Endothelial cell of umbilical vein (primary cell): Measurements from ENCODE around the gene DACT1. TPM values are rescaled to one million over a fixed set of nuclear protein-coding genes. Genes with fewer than 3 reads are reported as not detected.

Experiments used
- BruUV-seq: library from RNA; stranded (reverse); fragments of 400-500 nt; replicated peaks from 2 replicates; lab custom pipeline; 2021; lab: Mats Ljungman, UMichigan
- CTCF ChIA-PET: fragments of 300-600, 350-600 bp; sonication (Branson Sonifier 250); formaldehyde crosslinking; loops from one replicate; lab custom pipeline; 2021; ENCODE audit warnings: antibody characterized with exemption, inconsistent platforms; lab: Charles Lee
- POLR2A ChIA-PET: fragments of 300-600, 350-600 bp; sonication (Branson Sonifier 250); formaldehyde crosslinking; loops from one replicate; lab custom pipeline; 2021; ENCODE audit warnings: antibody characterized with exemption, inconsistent platforms; lab: Charles Lee
- DNase-seq: peaks from one replicate; pipeline ENCODE4 v3.0.0-alpha.2; 2011; ENCODE audit warnings: low read depth, low spot score
- FAIRE-seq: peaks from 2 replicates; lab custom pipeline; 2011; peaks lifted over from hg19 to GRCh38; lab: Jason Lieb, UNC
- H2AFZ ChIP-seq: 2 replicates; pipeline ENCODE4 v1.6.0; 2012; ENCODE audit warnings: low read depth, low read length, control low read depth, inconsistent platforms
- H3K27ac ChIP-seq: 2 replicates; pipeline ENCODE4 v1.5.1; 2011; ENCODE audit warnings: low read depth, mild to moderate bottlenecking, control low read depth, low read length, moderate library complexity; ENCODE audit not compliant: insufficient read depth
- H3K27me3 ChIP-seq, 2 experiments: 2 replicates each; pipeline versions ENCODE4 v1.6.0 to v1.6.1; 2011; ENCODE audit warnings: low read length in 2 of 2, mixed read lengths in 1 of 2; ENCODE audit not compliant: control insufficient read depth in 2 of 2, insufficient read depth in 2 of 2
- H3K36me3 ChIP-seq, 2 experiments: 2 replicates in 1 of 2; 3 replicates in 1 of 2; pipeline ENCODE4 v1.5.1; 2011; ENCODE audit warnings: low read length in 2 of 2, mild to moderate bottlenecking in 1 of 2, moderate library complexity in 1 of 2; ENCODE audit not compliant: control insufficient read depth in 2 of 2, insufficient read depth in 2 of 2; ENCODE audit errors: extremely low read depth in 1 of 2
- H3K4me1 ChIP-seq: 3 replicates; pipeline ENCODE4 v1.5.1; 2011; ENCODE audit warnings: mild to moderate bottlenecking, low read length; ENCODE audit not compliant: control insufficient read depth, insufficient read depth; ENCODE audit errors: extremely low read depth
- H3K4me2 ChIP-seq: 2 replicates; pipeline ENCODE4 v1.6.1; 2011; ENCODE audit warnings: low read length, control low read depth, mixed read lengths; ENCODE audit not compliant: insufficient read depth
- H3K4me3 ChIP-seq, 3 experiments: fragments of 200-600 bp in 1 of 3; sonication (generic), shearing (Covaris generic) in 1 of 3; replicated peaks in 1 of 3; 2 replicates each; pipeline ENCODE4 v1.5.1; 2011 to 2016; ENCODE audit warnings: control low read depth in 3 of 3, low read length in 3 of 3, mild to moderate bottlenecking in 2 of 3, inconsistent platforms in 1 of 3, low read depth in 1 of 3, moderate library complexity in 1 of 3; ENCODE audit not compliant: insufficient read depth in 1 of 3
- H3K79me2 ChIP-seq: 2 replicates; pipeline ENCODE4 v1.6.0; 2012; ENCODE audit warnings: low read length, inconsistent platforms; ENCODE audit not compliant: control insufficient read depth, insufficient read depth
- H3K9ac ChIP-seq: replicated peaks from 2 replicates; pipeline ENCODE3; 2011; ENCODE audit warnings: low read length, control low read depth; ENCODE audit not compliant: insufficient read depth; ENCODE audit errors: extremely low read depth
- H3K9me1 ChIP-seq: replicated peaks from 3 replicates; pipeline ENCODE4 v1.6.0; 2011; ENCODE audit warnings: mild to moderate bottlenecking, low read length; ENCODE audit not compliant: control insufficient read depth, insufficient read depth; ENCODE audit errors: extremely low read depth
- H3K9me3 ChIP-seq: replicated peaks from 2 replicates; pipeline ENCODE4 v1.5.1; 2012; ENCODE audit warnings: low read length, inconsistent platforms; ENCODE audit not compliant: control insufficient read depth, insufficient read depth
- H4K20me1 ChIP-seq: replicated peaks from 2 replicates; pipeline ENCODE3; 2011; ENCODE audit warnings: mild to moderate bottlenecking, low read length; ENCODE audit not compliant: control insufficient read depth, insufficient read depth; ENCODE audit errors: extremely low read depth
- EZH2 ChIP-seq: IDR thresholded peaks from 2 replicates; pipeline ENCODE4 v1.6.1; 2012; ENCODE audit warnings: borderline replicate concordance, low read depth, mild to moderate bottlenecking, moderate library complexity, low read length, inconsistent platforms; ENCODE audit not compliant: severe bottlenecking
- FOS ChIP-seq: IDR thresholded peaks from 2 replicates; pipeline ENCODE4 v1.6.1; 2011; ENCODE audit warnings: mild to moderate bottlenecking, low read length, moderate library complexity, borderline replicate concordance; ENCODE audit not compliant: insufficient read depth
- GATA2 ChIP-seq: IDR thresholded peaks from 2 replicates; pipeline ENCODE4 v1.7.0; 2011; ENCODE audit warnings: low read depth, mild to moderate bottlenecking, moderate library complexity, mixed read lengths, low read length; ENCODE audit not compliant: insufficient read length, insufficient read depth
- JUN ChIP-seq: IDR thresholded peaks from 2 replicates; pipeline ENCODE4 v1.6.1; 2011; ENCODE audit warnings: borderline replicate concordance, low read depth; ENCODE audit not compliant: insufficient read length, insufficient read depth
- MAX ChIP-seq: IDR thresholded peaks from 2 replicates; pipeline ENCODE4 v1.6.1; 2011; ENCODE audit not compliant: insufficient read depth, insufficient read length
- MYC ChIP-seq: IDR thresholded peaks from one replicate; pipeline ENCODE4 v1.6.1; 2011; ENCODE audit warnings: mild to moderate bottlenecking, low read depth, low read length
- POLR2A ChIP-seq: IDR thresholded peaks from 2 replicates; pipeline ENCODE4 v1.6.1; 2012; ENCODE audit warnings: low read depth, mild to moderate bottlenecking, control low read depth, low read length
- POLR2AphosphoS5 ChIP-seq: IDR thresholded peaks from 2 replicates; pipeline ENCODE4 v1.6.1; 2012; ENCODE audit warnings: low read depth, mild to moderate bottlenecking, control low read depth, low read length, moderate library complexity; ENCODE audit not compliant: insufficient read depth
- dilution Hi-C: fragments of 300-500 bp; cut with MboI; formaldehyde crosslinking; loops from one replicate; pipeline ENCODE4 v1.15.0; 2019; ENCODE audit warnings: low sequenced_read_pairs; ENCODE audit not compliant: extremely low pct_ligation_motif_present
- intact Hi-C: fragments of 100-400 bp; cut with micrococcal nuclease; formaldehyde crosslinking; loops from one replicate; pipeline ENCODE4 v1.10.0; 2022
- polyA plus RNA-seq, 4 experiments: library from polyadenylated mRNA; depleted of rRNA in 3 of 4; stranded (reverse) in 3 of 4; unstranded in 1 of 4; fragments of >200 nt; gene quantifications; 2 replicates each; pipeline versions ENCODE4 v1.2.1 to v1.2.3, GENCODE V29; 2011 to 2012; ENCODE audit warnings: missing spikeins in 1 of 4
- total RNA-seq: library from RNA; stranded (reverse); gene quantifications from 2 replicates; pipeline ENCODE4 v1.2.3, GENCODE V29; 2021
- TF ChIP-seq, protein P1 (sequence below), 2 donors: IDR thresholded peaks; 1 replicate in 1 of 2; 2 replicates in 1 of 2; pipeline ENCODE4 v1.5.1; 2011; ENCODE audit warnings: low read length in 2 of 2, mild to moderate bottlenecking in 2 of 2, moderate library complexity in 2 of 2, control low read depth in 1 of 2, inconsistent platforms in 1 of 2, low read depth in 1 of 2; ENCODE audit not compliant: insufficient read depth in 1 of 2; ENCODE audit errors: extremely low read depth in 1 of 2

Gene DACT1
- total and polyA plus RNA-seq, 2 donors (not counting 3 experiments of a cell fraction or from before 2014, with no cell fraction given), result 0.21 to 0.27 TPM

DNA sequence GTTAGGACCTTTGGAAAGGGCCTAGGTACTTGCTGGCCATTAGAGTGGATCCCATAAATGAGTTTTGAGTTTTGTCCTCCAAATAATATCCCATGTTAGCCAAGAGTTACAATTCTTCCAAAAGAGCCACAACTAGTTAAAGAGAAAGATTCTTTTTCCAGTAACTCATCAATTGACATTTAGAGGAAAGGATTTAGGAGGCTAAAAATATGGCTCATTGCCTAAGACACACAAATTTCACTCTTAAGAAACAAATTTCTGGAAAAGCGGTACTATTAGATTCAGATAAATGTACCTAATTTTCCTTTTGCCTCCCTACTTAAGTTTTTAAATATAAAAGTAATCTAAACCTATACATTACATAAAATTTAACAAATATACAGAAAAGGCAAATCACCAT is 21.3 kb downstream of the DACT1 start:
- intact Hi-C loops, result no loop called here
- no peak for DNase-seq
- H3K9ac ChIP-seq, result no peak overlapping the region
- no peak overlapping the region for H3K4me3 ChIP-seq
- dilution Hi-C loops, result no loop called here
- no peak overlapping the region for H3K27ac ChIP-seq
- ChIA-PET POLR2A (no interaction called here), CTCF (no interaction called here)
- no peaks in the 10 kb centered on the region for H3K9me3 ChIP-seq
- no peaks in the 10 kb centered on the region for H3K9me1 ChIP-seq
- H4K20me1 ChIP-seq, result no peaks in the 10 kb centered on the region
- peaks cover 0 to 5% of the 10 kb centered on the region in 2 experiments for H3K27me3 ChIP-seq
- BruUV-seq, result no TSS peak
- no peaks in the 10 kb centered on the region for H3K36me3 ChIP-seq
- H2AFZ ChIP-seq, result no peak overlapping the region
- no peak overlapping the region for H3K4me2 ChIP-seq
- no peaks in the 10 kb centered on the region for H3K79me2 ChIP-seq
- FAIRE-seq, result no peak
- H3K4me1 ChIP-seq, result no peaks in the 10 kb centered on the region
- no peak for TF ChIP-seq EZH2
- TF ChIP-seq MAX, result no peak
- no peak for TF ChIP-seq MYC
- TF ChIP-seq, protein P1, sequence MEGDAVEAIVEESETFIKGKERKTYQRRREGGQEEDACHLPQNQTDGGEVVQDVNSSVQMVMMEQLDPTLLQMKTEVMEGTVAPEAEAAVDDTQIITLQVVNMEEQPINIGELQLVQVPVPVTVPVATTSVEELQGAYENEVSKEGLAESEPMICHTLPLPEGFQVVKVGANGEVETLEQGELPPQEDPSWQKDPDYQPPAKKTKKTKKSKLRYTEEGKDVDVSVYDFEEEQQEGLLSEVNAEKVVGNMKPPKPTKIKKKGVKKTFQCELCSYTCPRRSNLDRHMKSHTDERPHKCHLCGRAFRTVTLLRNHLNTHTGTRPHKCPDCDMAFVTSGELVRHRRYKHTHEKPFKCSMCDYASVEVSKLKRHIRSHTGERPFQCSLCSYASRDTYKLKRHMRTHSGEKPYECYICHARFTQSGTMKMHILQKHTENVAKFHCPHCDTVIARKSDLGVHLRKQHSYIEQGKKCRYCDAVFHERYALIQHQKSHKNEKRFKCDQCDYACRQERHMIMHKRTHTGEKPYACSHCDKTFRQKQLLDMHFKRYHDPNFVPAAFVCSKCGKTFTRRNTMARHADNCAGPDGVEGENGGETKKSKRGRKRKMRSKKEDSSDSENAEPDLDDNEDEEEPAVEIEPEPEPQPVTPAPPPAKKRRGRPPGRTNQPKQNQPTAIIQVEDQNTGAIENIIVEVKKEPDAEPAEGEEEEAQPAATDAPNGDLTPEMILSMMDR (IDR thresholded peaks at IDR 0.05; ENCODE audit: extremely low read depth in 1 of 2, insufficient read depth in 1 of 2, low read depth in 1 of 2, low read length in 2 of 2), result no peak
- TF ChIP-seq GATA2, result no peak
- no peak for TF ChIP-seq JUN
- TF ChIP-seq POLR2A, result no peak
- TF ChIP-seq POLR2AphosphoS5, result no peak
- TF ChIP-seq FOS, result no peak
